Measurements from ENCODE around the gene NBEA. TPM values are rescaled to one million over a fixed set of nuclear protein-coding genes. Genes with fewer than 3 reads are reported as not detected.

The NBEA gene
- total RNA-seq, 2 donors from 2014 or later: 0.62 to 1.2 TPM

GRCh38 chr13:35131471-35131870 lies 189.4 kb downstream of the NBEA start:
- H3K4me3 Mint-ChIP-seq: no peak overlapping the region
- H3K9me3 Mint-ChIP-seq: no peaks in the 10 kb centered on the region
- no peaks in the 10 kb centered on the region for H3K27me3 Mint-ChIP-seq (ENCODE audit: low read depth)
- H3K36me3 Mint-ChIP-seq (ENCODE audit: insufficient read depth in 2 of 2): no peaks in the 10 kb centered on the region
- ATAC-seq (replicated peaks in 1 of 2): no peak
- no peak for DNase-seq
- H3K27ac Mint-ChIP-seq: no peak overlapping the region
- H3K4me1 Mint-ChIP-seq (ENCODE audit: low read depth): no peaks in the 10 kb centered on the region

GRCh38 chr13:35136585-35136984 lies 194.5 kb downstream of the NBEA start:
- Mint-ChIP-seq H3K27ac (no peak overlapping the region), H3K9me3 (no peaks in the 10 kb centered on the region), H3K36me3 (ENCODE audit: insufficient read depth in 2 of 2) (no peaks in the 10 kb centered on the region), H3K4me3 (no peak overlapping the region), H3K27me3 (ENCODE audit: low read depth) (no peaks in the 10 kb centered on the region), H3K4me1 (ENCODE audit: low read depth) (peaks cover 10% of the 10 kb centered on the region)
- ATAC-seq (replicated peaks in 1 of 2) (no peak), DNase-seq (no peak)

DNA sequence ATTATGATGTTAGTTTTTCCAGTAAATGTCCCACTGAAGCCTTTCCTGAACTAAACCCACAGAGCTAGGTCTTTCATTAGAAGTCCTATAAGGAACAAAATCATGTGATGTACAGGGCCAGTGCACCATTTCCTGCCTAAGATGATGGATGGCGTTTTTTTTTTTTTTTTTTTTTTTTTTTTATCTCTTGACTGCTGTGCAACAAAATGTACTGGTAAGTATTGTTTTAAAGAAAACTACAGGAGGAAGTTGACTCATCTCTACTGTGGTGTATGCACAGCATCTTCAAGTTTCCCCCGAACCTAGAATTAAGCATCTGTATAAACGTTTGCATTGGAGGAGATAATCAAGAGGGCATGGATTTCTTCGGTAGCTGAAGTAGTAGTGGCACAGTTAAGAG lies 197.5 kb downstream of the NBEA start:
- H3K4me1 Mint-ChIP-seq (ENCODE audit: low read depth): peaks cover 10% of the 10 kb centered on the region
- DNase-seq: no peak

DNA sequence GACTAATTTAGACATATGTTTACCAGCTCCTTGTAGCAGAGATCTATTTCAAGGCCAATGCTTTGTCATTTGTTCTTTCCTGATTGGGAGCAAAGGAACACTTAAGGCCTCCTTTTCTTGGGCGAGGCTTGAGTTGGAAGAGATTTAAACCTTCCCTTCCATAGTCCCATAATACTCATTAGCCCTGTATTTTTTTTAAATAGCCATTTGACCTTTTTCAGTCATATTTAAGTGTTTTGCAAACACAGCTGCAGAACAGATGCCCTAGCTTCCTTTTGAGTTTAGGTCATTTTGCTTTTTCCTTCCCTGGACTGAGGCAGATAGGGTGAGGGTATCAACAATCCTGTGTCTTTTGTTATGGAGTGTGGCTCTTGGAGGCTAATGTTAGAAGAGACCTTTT lies 198.3 kb downstream of the NBEA start:
- H3K36me3 Mint-ChIP-seq (ENCODE audit: insufficient read depth in 2 of 2): peaks cover 0 to 2% of the 10 kb centered on the region in 2 donors

More for the DNA sequence above, 197.5 kb downstream of the NBEA start:
- Mint-ChIP-seq H3K36me3 (ENCODE audit: insufficient read depth in 2 of 2) (peaks cover 0 to under 1% of the 10 kb centered on the region in 2 donors), H3K9me3 (no peaks in the 10 kb centered on the region), H3K4me3 (no peak overlapping the region), H3K27me3 (ENCODE audit: low read depth) (no peaks in the 10 kb centered on the region), H3K27ac (no peak overlapping the region)
- peak; percentile 85 to 86 for ATAC-seq (replicated peaks in 1 of 2)

DNA sequence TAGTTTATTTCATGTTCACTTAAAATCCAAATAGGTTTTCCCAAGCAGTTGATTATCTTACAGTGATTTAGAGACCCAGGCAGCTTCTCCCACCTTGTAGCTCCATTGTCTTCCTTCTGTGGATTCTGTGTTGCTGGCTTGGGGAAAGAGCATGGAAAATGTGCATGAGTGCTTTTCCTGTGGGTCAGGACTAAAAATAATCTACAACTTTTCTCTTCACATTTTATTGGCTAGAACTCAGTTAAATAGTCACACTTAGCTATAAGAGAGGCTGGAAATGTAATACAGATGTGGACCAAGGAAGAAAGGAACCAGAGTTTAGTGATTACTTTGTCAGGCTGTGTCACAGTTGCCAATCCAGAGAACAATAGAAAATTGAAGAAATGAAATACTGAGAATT lies 198.8 kb downstream of the NBEA start:
- DNase-seq (no peak), ATAC-seq (replicated peaks in 1 of 2) (no peak)
- Mint-ChIP-seq H3K27ac (no peak overlapping the region), H3K27me3 (ENCODE audit: low read depth) (no peaks in the 10 kb centered on the region), H3K9me3 (no peaks in the 10 kb centered on the region), H3K4me3 (no peak overlapping the region), H3K4me1 (ENCODE audit: low read depth) (peaks cover 10% of the 10 kb centered on the region), H3K36me3 (ENCODE audit: insufficient read depth in 2 of 2) (peaks cover 0 to 2% of the 10 kb centered on the region in 2 donors)

More for the DNA sequence above, 198.3 kb downstream of the NBEA start:
- no peak for DNase-seq
- Mint-ChIP-seq H3K9me3 (no peaks in the 10 kb centered on the region), H3K27ac (no peak overlapping the region), H3K27me3 (ENCODE audit: low read depth) (no peaks in the 10 kb centered on the region), H3K4me1 (ENCODE audit: low read depth) (peaks cover 10% of the 10 kb centered on the region), H3K4me3 (no peak overlapping the region)
- no peak for ATAC-seq (replicated peaks in 1 of 2)

- ATAC-seq (replicated peaks in 1 of 2): no peak
- no peaks in the 10 kb centered on the region for H3K27me3 Mint-ChIP-seq (ENCODE audit: low read depth)
- peaks cover 10% of the 10 kb centered on the region for H3K4me1 Mint-ChIP-seq (ENCODE audit: low read depth)
- no peak overlapping the region for H3K27ac Mint-ChIP-seq
- no peak overlapping the region for H3K4me3 Mint-ChIP-seq
- peaks cover 0 to 2% of the 10 kb centered on the region in 2 donors for H3K36me3 Mint-ChIP-seq (ENCODE audit: insufficient read depth in 2 of 2)
- no peaks in the 10 kb centered on the region for H3K9me3 Mint-ChIP-seq
- DNase-seq: no peak
Observed at GRCh38 chr13:35143123-35143522, 201.1 kb downstream of the NBEA start.

DNA sequence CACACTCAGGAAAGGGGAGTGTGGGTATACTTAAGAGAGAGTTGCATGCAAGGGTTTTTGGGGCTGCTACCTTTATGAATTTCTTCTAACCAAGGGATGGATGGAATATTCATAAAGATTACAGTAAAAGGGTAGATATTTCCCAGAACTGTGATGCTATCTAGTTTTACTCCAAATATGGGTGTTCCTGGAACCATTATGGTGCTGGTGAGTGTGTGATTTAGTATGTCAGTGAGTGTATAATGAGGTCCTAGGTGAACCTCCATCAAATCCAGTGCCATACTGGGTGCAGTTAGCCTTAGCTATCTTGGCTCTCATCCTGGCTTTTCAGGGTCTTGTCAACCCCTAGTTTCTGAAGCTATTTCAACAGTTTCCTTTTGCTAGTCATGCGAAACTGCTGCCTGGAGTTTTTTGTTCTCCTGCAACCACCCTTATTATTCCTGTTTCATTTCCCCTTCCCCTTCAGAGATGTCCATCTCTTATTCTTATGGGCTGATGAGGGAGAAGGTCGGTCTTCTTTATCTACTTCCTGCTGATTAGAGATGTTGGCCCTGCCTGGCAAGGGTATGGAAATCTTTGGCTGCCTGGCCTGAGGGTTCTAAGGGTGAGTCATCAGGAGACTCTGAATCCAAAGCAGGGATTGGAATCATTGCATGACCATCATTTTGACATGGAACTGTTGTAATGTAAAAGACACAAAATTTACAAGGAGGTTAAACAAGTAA lies 202.3 kb downstream of the NBEA start:
- no peaks in the 10 kb centered on the region for H3K9me3 Mint-ChIP-seq
- H3K36me3 Mint-ChIP-seq (ENCODE audit: insufficient read depth in 2 of 2): peaks cover 0 to 2% of the 10 kb centered on the region in 2 donors
- H3K27me3 Mint-ChIP-seq (ENCODE audit: low read depth): no peaks in the 10 kb centered on the region
- DNase-seq: no peak
- H3K27ac Mint-ChIP-seq: no peak overlapping the region
- H3K4me1 Mint-ChIP-seq (ENCODE audit: low read depth): peaks cover 7% of the 10 kb centered on the region
- H3K4me3 Mint-ChIP-seq: no peak overlapping the region
- ATAC-seq (replicated peaks in 1 of 2): no peak

DNA sequence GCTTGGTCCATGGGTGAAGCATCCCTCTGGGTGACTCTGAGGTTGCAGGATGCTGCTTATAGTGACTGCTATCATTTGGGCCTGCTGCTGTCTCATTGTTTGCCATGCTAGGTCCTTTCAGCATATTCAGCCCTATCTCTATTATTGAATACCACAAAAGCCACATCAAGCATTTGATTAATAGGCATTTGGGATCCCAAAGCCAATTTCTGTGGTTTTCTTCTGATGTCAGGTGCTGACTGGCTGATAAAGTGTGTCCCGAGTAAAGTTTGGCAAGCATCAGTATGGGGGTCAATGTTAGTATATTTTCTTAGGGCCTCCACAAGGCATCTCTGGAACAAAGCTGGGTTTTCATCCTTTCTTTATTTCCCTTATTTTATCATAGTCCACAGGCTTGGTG lies 204.6 kb downstream of the NBEA start:
- Mint-ChIP-seq H3K4me1 (ENCODE audit: low read depth) (no peaks in the 10 kb centered on the region), H3K27me3 (ENCODE audit: low read depth) (no peaks in the 10 kb centered on the region), H3K36me3 (ENCODE audit: insufficient read depth in 2 of 2) (peaks cover 0 to 2% of the 10 kb centered on the region in 2 donors), H3K4me3 (no peak overlapping the region), H3K27ac (no peak overlapping the region), H3K9me3 (no peaks in the 10 kb centered on the region)
- no peak for ATAC-seq (replicated peaks in 1 of 2)
- no peak for DNase-seq

- H3K4me3 Mint-ChIP-seq: no peak overlapping the region
- peaks cover 4% of the 10 kb centered on the region for H3K4me1 Mint-ChIP-seq (ENCODE audit: low read depth)
- no peaks in the 10 kb centered on the region for H3K27me3 Mint-ChIP-seq (ENCODE audit: low read depth)
- ATAC-seq (replicated peaks in 1 of 2): no peak
- peak; percentile 14 to 30 for DNase-seq
- H3K36me3 Mint-ChIP-seq (ENCODE audit: insufficient read depth in 2 of 2): no peaks in the 10 kb centered on the region
- H3K9me3 Mint-ChIP-seq: no peaks in the 10 kb centered on the region
- no peak overlapping the region for H3K27ac Mint-ChIP-seq
Observed at GRCh38 chr13:35157143-35157755, 215.2 kb downstream of the NBEA start.

- H3K36me3 Mint-ChIP-seq (ENCODE audit: insufficient read depth in 2 of 2): no peaks in the 10 kb centered on the region
- H3K4me1 Mint-ChIP-seq (ENCODE audit: low read depth): peaks cover 12% of the 10 kb centered on the region
- no peaks in the 10 kb centered on the region for H3K9me3 Mint-ChIP-seq
- H3K27me3 Mint-ChIP-seq (ENCODE audit: low read depth): no peaks in the 10 kb centered on the region
- no peak overlapping the region for H3K27ac Mint-ChIP-seq
- H3K4me3 Mint-ChIP-seq: no peak overlapping the region
- ATAC-seq (replicated peaks in 1 of 2) (no peak), DNase-seq (no peak)
Observed at GRCh38 chr13:35159041-35159440, 217.0 kb downstream of the NBEA start.

GRCh38 chr13:35160896-35161295 lies 218.8 kb downstream of the NBEA start:
- Mint-ChIP-seq H3K36me3 (ENCODE audit: insufficient read depth in 2 of 2) (no peaks in the 10 kb centered on the region), H3K4me3 (no peak overlapping the region), H3K9me3 (no peaks in the 10 kb centered on the region), H3K27me3 (ENCODE audit: low read depth) (no peaks in the 10 kb centered on the region), H3K27ac (no peak overlapping the region), H3K4me1 (ENCODE audit: low read depth) (peaks cover 12% of the 10 kb centered on the region)
- ATAC-seq (replicated peaks in 1 of 2) (no peak), DNase-seq (no peak)

DNA sequence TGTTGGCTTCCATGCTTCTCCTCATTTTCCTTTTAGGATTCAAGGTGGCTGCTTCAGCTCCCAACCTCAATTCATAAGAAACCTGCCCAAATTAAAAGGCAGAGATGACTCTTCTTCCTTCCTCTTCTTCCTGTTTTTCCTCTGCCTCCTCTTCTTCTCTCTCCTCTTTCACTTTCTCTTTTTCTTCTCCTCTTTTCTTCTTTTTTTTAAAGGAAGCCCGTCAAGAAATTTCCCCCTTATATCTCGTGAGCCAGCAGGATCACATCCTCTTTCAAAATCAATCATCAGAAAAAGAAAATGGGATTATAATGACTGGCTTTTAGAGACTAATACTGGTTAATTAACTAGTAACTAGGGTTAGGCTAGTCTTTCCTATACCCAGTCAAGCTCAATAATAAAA lies 220.3 kb downstream of the NBEA start:
- peak overlapping the region; percentile 25 to 74 for H3K4me3 Mint-ChIP-seq
- DNase-seq: no peak
- H3K27ac Mint-ChIP-seq: peak overlapping the region; percentile 82
- H3K4me1 Mint-ChIP-seq (ENCODE audit: low read depth): peaks cover 12% of the 10 kb centered on the region
- ATAC-seq (replicated peaks in 1 of 2): no peak
- H3K9me3 Mint-ChIP-seq: no peaks in the 10 kb centered on the region
- no peaks in the 10 kb centered on the region for H3K27me3 Mint-ChIP-seq (ENCODE audit: low read depth)
- H3K36me3 Mint-ChIP-seq (ENCODE audit: insufficient read depth in 2 of 2): no peaks in the 10 kb centered on the region

GRCh38 chr13:35163674-35164073 lies 221.6 kb downstream of the NBEA start:
- Mint-ChIP-seq H3K4me1 (ENCODE audit: low read depth) (peaks cover 12% of the 10 kb centered on the region), H3K27me3 (ENCODE audit: low read depth) (no peaks in the 10 kb centered on the region), H3K36me3 (ENCODE audit: insufficient read depth in 2 of 2) (no peaks in the 10 kb centered on the region), H3K4me3 (no peak overlapping the region), H3K9me3 (no peaks in the 10 kb centered on the region), H3K27ac (no peak overlapping the region)
- DNase-seq: no peak
- no peak for ATAC-seq (replicated peaks in 1 of 2)

All from activated T-cell treated with anti-CD3 and anti-CD28 coated beads, Interleukin-2, amount 50 U/mL, for 72 hours (primary cell).